K562 (cell line): ENCODE data around the gene HSPA1L. TPM values are rescaled to one million over a fixed set of nuclear protein-coding genes. Genes with fewer than 3 reads are reported as not detected.

Experiments used
- BCOR ChIP-seq: fragments of 450-650 bp; IDR thresholded peaks from 2 replicates; pipeline ENCODE4 v1.6.1; 2016
- FOXK2 ChIP-seq, 2 experiments: fragments of 450-650 bp; IDR thresholded peaks in 1 of 2; conservative IDR thresholded peaks in 1 of 2; 2 replicates each; pipeline ENCODE4 v1.6.1; 2016; ENCODE audit warnings: low read depth in 2 of 2, mild to moderate bottlenecking in 1 of 2
- PHB2 ChIP-seq: fragments of 450-650 bp; IDR thresholded peaks from 2 replicates; pipeline ENCODE4 v1.6.1; 2017; ENCODE audit warnings: low read depth
- TAF7 ChIP-seq: fragments of 450-650 bp; IDR thresholded peaks from 2 replicates; pipeline ENCODE4 v1.6.1; 2016; ENCODE audit warnings: missing genetic modification characterization, missing compliant biosample characterization
- XRCC4 ChIP-seq: IDR thresholded peaks from one replicate; pipeline ENCODE4 v1.6.1; 2011; ENCODE audit not compliant: insufficient read depth, insufficient read length; ENCODE audit errors: extremely low read depth
- ZFPM2 ChIP-seq: fragments of 250-450 bp; sonication (Bioruptor Pico); IDR thresholded peaks from 2 replicates; pipeline ENCODE4 v1.5.1; 2022; ENCODE audit warnings: mild to moderate bottlenecking
- ZNF57 ChIP-seq: fragments of 450-650 bp; formaldehyde crosslinking; IDR thresholded peaks from 2 replicates; pipeline ENCODE4 v1.4.0; 2020; ENCODE audit warnings: mild to moderate bottlenecking, moderate library complexity
- polyA plus RNA-seq, 8 experiments: library from polyadenylated mRNA; depleted of rRNA in 4 of 8; stranded (reverse) in 5 of 8; unstranded in 3 of 8; fragments of >200 nt; fragmentation: Nextera tagmentation in 2 of 8; fragmentation: Illumina TruSeq in 1 of 8; extraction: Ambion mirVana in 2 of 8; extraction: Trizol in 1 of 8; gene quantifications; 2 replicates each; pipeline versions ENCODE4 v1.2.1 to v1.2.3, GENCODE V29; 2011 to 2014; ENCODE audit warnings: inconsistent platforms in 1 of 8, missing spikeins in 1 of 8
- total RNA-seq, 7 experiments: library from RNA; depleted of rRNA in 6 of 7; stranded (reverse); fragments of >200 nt in 6 of 7; fragmentation: Illumina TruSeq in 2 of 7; extraction: Trizol in 2 of 7; gene quantifications; 2 replicates each; pipeline versions ENCODE4 v1.2.1 to v1.2.3, GENCODE V29; 2011 to 2021; ENCODE audit warnings: low replicate concordance in 1 of 7
- TF ChIP-seq, protein P1 (sequence below): fragments of 200-600 bp; sonication (generic); IDR thresholded peaks from one replicate; pipeline ENCODE4 v1.6.1; 2012; ENCODE audit warnings: mild to moderate bottlenecking, low read depth, low read length, inconsistent platforms
- TF ChIP-seq, protein P2 (sequence below), 2 experiments: fragments of 450-650 bp; IDR thresholded peaks; 2 replicates each; pipeline ENCODE4 v1.6.1; 2016
- TF ChIP-seq, protein P3 (sequence below): sonication (generic); formaldehyde crosslinking; IDR thresholded peaks from 2 replicates; pipeline ENCODE4 v1.9.0; 2022; ENCODE audit warnings: mild to moderate bottlenecking, missing genetic modification reagents
- TF ChIP-seq, protein P4 (sequence below): fragments of 450-650 bp; formaldehyde crosslinking; conservative IDR thresholded peaks from 2 replicates; pipeline ENCODE4 v1.4.0; 2022; ENCODE audit warnings: mild to moderate bottlenecking, missing genetic modification characterization

Gene HSPA1L
- total and polyA plus RNA-seq, 9 of the 15 experiments (the other 6 are each of a cell fraction or from before 2014, with no cell fraction given) = 0.14 to 2.1 (median 1.3) TPM

DNA sequence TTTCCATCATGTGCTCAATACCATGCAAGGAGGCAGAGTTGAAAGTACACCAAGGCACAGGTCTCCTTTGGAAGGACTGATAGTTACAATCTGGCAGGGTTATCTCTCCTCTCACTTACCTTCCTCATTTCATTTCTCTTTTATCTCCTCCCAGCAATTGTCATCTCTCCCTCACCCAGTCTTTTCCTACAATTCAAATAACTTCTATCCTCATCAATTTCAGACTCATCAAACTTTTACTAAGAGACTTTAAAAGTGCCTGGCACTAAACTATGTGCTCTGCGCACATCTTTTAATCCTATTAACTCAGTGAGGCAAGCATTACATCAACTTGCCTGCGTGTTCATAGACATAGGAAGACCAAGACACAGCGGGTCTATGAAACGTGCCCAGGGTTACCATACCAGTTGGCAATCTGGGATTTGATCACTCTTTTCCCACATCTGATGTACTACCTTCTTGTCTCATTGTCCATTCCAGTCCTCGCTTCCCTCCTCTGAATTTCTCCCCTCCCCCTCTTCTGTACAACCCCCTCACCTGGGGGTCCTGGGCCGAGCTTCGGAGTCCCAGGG, 20.7 kb downstream of the HSPA1L start (continued):
- TF ChIP-seq, protein P1, sequence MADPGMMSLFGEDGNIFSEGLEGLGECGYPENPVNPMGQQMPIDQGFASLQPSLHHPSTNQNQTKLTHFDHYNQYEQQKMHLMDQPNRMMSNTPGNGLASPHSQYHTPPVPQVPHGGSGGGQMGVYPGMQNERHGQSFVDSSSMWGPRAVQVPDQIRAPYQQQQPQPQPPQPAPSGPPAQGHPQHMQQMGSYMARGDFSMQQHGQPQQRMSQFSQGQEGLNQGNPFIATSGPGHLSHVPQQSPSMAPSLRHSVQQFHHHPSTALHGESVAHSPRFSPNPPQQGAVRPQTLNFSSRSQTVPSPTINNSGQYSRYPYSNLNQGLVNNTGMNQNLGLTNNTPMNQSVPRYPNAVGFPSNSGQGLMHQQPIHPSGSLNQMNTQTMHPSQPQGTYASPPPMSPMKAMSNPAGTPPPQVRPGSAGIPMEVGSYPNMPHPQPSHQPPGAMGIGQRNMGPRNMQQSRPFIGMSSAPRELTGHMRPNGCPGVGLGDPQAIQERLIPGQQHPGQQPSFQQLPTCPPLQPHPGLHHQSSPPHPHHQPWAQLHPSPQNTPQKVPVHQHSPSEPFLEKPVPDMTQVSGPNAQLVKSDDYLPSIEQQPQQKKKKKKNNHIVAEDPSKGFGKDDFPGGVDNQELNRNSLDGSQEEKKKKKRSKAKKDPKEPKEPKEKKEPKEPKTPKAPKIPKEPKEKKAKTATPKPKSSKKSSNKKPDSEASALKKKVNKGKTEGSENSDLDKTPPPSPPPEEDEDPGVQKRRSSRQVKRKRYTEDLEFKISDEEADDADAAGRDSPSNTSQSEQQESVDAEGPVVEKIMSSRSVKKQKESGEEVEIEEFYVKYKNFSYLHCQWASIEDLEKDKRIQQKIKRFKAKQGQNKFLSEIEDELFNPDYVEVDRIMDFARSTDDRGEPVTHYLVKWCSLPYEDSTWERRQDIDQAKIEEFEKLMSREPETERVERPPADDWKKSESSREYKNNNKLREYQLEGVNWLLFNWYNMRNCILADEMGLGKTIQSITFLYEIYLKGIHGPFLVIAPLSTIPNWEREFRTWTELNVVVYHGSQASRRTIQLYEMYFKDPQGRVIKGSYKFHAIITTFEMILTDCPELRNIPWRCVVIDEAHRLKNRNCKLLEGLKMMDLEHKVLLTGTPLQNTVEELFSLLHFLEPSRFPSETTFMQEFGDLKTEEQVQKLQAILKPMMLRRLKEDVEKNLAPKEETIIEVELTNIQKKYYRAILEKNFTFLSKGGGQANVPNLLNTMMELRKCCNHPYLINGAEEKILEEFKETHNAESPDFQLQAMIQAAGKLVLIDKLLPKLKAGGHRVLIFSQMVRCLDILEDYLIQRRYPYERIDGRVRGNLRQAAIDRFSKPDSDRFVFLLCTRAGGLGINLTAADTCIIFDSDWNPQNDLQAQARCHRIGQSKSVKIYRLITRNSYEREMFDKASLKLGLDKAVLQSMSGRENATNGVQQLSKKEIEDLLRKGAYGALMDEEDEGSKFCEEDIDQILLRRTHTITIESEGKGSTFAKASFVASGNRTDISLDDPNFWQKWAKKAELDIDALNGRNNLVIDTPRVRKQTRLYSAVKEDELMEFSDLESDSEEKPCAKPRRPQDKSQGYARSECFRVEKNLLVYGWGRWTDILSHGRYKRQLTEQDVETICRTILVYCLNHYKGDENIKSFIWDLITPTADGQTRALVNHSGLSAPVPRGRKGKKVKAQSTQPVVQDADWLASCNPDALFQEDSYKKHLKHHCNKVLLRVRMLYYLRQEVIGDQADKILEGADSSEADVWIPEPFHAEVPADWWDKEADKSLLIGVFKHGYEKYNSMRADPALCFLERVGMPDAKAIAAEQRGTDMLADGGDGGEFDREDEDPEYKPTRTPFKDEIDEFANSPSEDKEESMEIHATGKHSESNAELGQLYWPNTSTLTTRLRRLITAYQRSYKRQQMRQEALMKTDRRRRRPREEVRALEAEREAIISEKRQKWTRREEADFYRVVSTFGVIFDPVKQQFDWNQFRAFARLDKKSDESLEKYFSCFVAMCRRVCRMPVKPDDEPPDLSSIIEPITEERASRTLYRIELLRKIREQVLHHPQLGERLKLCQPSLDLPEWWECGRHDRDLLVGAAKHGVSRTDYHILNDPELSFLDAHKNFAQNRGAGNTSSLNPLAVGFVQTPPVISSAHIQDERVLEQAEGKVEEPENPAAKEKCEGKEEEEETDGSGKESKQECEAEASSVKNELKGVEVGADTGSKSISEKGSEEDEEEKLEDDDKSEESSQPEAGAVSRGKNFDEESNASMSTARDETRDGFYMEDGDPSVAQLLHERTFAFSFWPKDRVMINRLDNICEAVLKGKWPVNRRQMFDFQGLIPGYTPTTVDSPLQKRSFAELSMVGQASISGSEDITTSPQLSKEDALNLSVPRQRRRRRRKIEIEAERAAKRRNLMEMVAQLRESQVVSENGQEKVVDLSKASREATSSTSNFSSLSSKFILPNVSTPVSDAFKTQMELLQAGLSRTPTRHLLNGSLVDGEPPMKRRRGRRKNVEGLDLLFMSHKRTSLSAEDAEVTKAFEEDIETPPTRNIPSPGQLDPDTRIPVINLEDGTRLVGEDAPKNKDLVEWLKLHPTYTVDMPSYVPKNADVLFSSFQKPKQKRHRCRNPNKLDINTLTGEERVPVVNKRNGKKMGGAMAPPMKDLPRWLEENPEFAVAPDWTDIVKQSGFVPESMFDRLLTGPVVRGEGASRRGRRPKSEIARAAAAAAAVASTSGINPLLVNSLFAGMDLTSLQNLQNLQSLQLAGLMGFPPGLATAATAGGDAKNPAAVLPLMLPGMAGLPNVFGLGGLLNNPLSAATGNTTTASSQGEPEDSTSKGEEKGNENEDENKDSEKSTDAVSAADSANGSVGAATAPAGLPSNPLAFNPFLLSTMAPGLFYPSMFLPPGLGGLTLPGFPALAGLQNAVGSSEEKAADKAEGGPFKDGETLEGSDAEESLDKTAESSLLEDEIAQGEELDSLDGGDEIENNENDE = no peak
- TF ChIP-seq, protein P2, sequence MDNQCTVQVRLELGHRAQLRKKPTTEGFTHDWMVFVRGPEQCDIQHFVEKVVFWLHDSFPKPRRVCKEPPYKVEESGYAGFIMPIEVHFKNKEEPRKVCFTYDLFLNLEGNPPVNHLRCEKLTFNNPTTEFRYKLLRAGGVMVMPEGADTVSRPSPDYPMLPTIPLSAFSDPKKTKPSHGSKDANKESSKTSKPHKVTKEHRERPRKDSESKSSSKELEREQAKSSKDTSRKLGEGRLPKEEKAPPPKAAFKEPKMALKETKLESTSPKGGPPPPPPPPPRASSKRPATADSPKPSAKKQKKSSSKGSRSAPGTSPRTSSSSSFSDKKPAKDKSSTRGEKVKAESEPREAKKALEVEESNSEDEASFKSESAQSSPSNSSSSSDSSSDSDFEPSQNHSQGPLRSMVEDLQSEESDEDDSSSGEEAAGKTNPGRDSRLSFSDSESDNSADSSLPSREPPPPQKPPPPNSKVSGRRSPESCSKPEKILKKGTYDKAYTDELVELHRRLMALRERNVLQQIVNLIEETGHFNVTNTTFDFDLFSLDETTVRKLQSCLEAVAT (IDR thresholded peaks at IDR 0.05) = peak in 1 of 2 experiments; percentile 20; a peak in 1 of 4 replicates
- no peak for TF ChIP-seq PHB2
- TF ChIP-seq XRCC4 = no peak
- peak; percentile 10; the same call in 1 of the 2 replicates for TF ChIP-seq BCOR
- peak; percentile 34; the same call in 1 of the 2 replicates for TF ChIP-seq ZFPM2 (CRISPR knock-in tag)
- TF ChIP-seq, protein P3, sequence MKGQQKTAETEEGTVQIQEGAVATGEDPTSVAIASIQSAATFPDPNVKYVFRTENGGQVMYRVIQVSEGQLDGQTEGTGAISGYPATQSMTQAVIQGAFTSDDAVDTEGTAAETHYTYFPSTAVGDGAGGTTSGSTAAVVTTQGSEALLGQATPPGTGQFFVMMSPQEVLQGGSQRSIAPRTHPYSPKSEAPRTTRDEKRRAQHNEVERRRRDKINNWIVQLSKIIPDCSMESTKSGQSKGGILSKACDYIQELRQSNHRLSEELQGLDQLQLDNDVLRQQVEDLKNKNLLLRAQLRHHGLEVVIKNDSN = 0 out of 2 replicates have a peak, but pooled peaks have one; percentile 46
- TF ChIP-seq, protein P4, sequence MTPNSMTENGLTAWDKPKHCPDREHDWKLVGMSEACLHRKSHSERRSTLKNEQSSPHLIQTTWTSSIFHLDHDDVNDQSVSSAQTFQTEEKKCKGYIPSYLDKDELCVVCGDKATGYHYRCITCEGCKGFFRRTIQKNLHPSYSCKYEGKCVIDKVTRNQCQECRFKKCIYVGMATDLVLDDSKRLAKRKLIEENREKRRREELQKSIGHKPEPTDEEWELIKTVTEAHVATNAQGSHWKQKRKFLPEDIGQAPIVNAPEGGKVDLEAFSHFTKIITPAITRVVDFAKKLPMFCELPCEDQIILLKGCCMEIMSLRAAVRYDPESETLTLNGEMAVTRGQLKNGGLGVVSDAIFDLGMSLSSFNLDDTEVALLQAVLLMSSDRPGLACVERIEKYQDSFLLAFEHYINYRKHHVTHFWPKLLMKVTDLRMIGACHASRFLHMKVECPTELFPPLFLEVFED (CRISPR knock-in tag) = 0 out of 2 replicates have a peak, but pooled peaks have one; percentile 43
- peak; percentile 25; the same call in 1 of the 2 replicates for TF ChIP-seq ZNF57 (CRISPR knock-in tag)
- TF ChIP-seq TAF7 = peak; percentile 40
- TF ChIP-seq FOXK2 (conservative IDR thresholded peaks at IDR 0.05 in 1 of 2, IDR thresholded peaks at IDR 0.05 in 1 of 2; ENCODE audit: low read depth in 2 of 2) = no peak
